ENCODE results near the gene ILF2.
"Not testable (repeated sequence)": the region's sequence is repeated elsewhere in the genome, so short reads cannot be mapped to it uniquely, and the experiment has no call there.

Gene ILF2

DNA sequence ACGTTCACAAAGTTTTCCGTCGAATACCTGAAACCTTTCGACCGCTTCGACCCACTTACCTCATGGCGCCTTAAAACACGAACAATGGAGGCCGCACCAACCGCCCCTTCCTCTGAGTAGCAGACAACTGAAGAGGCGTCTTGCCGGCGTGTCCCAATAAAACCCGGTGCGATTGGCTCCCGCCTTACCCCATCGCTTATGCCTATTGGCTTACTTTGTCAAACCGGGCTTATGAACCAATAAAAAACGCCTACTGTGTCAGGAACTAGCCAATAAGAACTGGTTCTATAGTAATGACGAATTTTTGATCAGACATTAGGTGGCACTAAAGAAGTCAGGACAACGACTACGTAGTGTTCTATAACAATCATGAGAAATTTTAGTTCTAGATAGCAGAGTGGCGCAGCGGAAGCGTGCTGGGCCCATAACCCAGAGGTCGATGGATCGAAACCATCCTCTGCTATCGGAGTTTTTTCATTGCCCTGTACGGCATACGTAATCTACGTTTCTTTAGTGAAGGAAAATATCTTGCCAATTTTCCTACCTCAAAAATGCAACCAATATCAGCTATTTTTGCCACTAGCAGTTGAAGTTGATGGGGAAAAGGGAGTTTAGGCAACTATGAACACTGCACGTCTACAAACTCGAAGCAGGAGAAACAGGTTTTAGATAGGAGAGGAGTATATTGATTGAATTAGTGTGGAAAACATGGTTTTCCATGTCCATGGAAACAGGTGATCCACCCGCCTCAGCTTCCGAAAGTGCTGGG lies at the start of gene ILF2:
ILF2 (minus strand) TSS at position 135 of the 769 bp plus-strand sequence; CDS start at position 64, 71 bp downstream.
- peak; percentile 100 for FAIRE-seq

DNA sequence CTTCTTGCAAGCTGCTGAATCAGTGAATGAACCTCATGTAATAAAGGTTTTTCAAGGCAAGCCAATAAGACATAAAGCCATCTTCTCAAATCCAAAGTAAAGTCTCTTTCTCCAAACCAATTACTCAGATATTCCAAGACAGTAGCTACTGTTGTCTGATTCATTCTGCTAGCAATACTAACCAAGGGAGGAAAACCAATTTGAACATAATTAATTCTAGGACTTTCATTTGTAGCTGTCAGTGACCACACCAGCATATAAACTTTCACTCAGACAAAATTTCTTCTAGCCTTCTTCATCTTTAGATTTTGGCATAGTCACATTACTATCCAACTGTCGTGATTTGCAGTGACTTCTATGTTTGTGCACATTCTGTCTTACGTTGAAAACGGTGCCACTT lies 46.5 kb upstream of the ILF2 start:
- no peak for FAIRE-seq

DNA sequence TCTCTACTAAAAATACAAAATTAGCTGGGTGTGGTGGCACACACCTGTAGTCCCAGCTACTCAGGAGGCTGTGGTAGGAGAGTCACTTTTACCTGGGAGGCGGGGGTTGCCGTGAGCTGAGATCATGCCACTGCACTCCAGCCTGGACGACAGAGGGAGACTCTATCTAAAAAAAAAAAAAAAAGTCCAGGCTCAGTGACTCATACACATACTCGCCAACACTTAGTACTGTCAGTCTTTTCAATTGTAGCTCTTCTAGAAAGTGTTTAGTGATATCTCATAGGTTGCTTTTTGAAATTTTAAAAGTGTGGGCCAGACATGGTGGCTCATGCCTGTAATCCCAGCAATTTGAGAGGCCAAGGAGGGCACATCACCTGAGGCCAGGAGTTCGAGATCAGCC lies 45.4 kb upstream of the ILF2 start:
- not testable (repeated sequence) for FAIRE-seq

- no peak for FAIRE-seq
Observed at GRCh38 chr1:153711026-153711425, 40.2 kb upstream of the ILF2 start.

- FAIRE-seq, result no peak
Observed at GRCh38 chr1:153705484-153705883, 34.7 kb upstream of the ILF2 start.

DNA sequence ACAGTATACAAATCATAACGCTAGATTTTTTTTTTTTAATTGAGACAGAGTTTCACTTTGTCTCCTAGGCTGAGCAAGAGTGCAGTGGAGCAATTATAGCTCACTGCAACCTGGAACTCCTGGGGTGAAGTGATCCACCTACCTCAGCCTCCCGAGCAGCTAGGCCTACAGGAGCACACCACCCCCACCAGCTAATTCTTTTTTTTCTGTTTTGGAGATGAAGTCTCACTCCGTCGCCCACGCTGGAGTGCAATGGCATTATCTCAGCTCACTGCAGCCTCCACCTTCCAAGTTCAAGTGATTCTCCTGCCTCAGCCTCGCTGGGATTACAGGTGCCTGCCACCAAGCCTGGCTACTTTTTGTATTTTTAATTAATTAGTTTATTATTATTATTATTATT lies 29.0 kb upstream of the ILF2 start:
- no peak for FAIRE-seq

DNA sequence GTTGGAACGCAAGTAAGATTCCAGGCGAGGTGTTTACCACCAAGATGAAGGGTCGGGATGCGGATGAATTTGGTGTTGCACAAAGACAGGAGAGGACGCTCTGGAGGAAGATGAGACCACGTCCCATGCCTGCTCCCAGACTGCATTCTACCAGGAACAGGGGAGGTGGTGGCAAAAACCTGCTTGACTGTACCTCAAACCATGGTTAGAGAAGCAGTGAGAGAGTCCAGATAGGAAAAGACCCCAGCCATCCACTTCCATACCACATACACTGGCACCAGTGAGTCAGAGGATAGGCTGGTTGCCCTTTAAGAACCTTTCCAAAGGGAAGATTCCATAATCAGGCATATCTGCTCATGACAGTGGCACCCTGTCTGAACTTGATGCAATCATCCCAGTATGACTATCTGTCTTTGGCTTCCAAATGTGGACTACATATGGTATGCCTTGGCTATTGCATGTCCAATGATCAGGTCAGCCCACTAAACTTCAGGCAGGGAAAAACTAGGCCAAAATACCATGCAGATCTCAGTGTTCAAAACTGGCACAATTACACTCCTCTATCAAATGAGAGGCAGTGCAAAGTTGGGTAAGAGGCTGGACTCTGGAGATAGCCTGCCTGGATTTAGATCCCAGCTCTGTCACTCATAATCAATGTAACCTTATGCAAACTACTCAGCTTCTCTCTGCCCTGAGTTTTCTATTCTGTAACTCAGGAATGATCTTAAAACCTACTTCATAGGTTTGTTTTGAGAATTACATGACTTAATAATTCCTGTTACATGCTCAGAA lies 28.3 kb upstream of the ILF2 start:
- no peak for FAIRE-seq

GRCh38 chr1:153698020-153698922 lies 27.5 kb upstream of the ILF2 start:
- no peak for FAIRE-seq

DNA sequence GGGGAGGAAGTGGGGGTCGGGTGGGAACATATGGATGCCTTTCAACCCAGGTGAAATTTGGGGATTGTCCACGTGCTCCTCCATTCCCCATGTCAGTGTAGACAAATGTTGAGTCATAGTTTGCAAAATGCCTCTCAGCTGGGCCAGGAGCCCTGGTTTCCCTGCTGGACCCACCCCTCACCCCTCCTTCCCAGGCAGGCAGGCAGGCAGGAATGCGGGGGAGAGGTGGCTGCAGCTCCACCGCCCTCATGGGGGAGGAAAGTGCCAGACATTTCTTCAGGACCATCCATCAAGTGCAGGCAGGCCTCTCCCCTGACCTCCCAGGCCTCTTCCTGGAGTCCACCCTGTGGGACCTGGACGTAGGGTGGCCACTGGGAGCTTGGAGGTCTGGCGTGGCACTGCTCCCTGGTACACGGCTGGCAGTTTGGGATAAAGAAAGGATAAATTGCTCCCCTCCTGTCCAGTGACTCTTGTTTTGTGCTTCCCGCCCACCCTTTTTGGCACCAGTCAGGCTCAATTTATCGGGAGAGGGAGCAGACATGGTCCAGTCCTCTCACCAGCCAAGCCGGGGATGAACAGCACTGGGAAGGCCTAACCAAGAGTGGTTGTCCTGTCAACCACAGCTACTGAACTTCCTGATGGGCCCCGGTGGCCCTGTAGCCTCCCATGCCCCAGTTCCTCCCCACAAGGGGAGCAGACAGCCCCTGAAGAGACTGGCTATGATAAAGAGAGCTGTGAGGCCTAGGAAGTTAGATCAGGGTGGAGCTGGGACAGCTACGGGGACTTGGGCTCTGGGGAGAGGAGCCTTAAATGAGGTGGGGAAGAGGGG lies 26.6 kb upstream of the ILF2 start:
- no peak for FAIRE-seq

- FAIRE-seq, result no peak
Observed at GRCh38 chr1:153696741-153697140, 25.9 kb upstream of the ILF2 start.

GRCh38 chr1:153693466-153693865 lies 22.7 kb upstream of the ILF2 start:
- FAIRE-seq, result no peak

GRCh38 chr1:153688736-153689328 lies 18.0 kb upstream of the ILF2 start:
- FAIRE-seq, result no peak

DNA sequence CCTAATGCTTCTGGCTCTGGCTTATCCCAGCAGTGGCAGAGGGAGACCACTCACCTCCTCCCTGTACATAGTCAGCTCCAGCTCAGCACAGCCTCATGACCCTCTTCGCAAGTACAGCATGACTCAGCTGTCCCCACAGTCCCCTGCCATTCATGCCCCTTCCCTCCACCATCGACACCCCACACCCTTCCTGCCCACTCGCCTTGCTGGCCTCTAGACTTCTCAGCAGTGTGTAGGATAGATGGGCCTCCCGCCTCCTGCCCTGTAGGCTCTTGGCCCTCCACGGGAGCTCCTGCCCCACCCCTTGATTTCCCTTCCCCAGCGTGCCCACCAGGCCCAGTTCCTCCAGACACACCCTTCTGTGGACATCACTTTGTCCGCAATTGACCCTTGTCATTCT lies 17.5 kb upstream of the ILF2 start:
- no peak for FAIRE-seq

- no peak for FAIRE-seq
Observed at GRCh38 chr1:153687346-153688125, 16.7 kb upstream of the ILF2 start.

- no peak for FAIRE-seq
Observed at GRCh38 chr1:153685544-153686340, 14.9 kb upstream of the ILF2 start.

DNA sequence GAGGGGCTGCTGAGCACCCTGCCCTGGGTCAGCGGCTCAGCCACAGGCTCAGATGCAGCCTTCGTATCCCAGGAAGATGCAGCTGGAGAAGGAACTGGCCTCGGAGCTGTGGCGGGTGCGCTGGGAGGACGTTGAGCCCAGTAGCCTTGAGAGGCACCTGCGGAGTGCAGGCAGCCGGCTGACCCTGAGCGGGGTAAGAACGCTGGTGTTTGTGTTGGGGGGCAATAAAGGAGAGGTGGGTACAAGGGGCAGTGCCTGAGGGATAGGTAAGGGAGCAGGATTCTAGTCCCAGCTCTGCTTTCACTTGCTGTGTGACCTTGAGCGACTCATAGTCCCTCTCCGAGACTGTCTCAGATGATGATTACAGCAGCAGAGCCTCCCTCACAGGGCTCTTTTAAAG lies 14.1 kb upstream of the ILF2 start:
- FAIRE-seq, result no peak

GRCh38 chr1:153683854-153684253 lies 13.1 kb upstream of the ILF2 start:
- FAIRE-seq, result no peak

GRCh38 chr1:153682730-153683129 lies 11.9 kb upstream of the ILF2 start:
- no peak for FAIRE-seq

GRCh38 chr1:153680120-153680403 lies 9.3 kb upstream of the ILF2 start:
- no peak for FAIRE-seq

GRCh38 chr1:153679337-153680119 lies 8.7 kb upstream of the ILF2 start:
- no peak for FAIRE-seq
